H1 (cell line): ENCODE data around the gene PAAF1. TPM values are rescaled to one million over a fixed set of nuclear protein-coding genes. Genes with fewer than 3 reads are reported as not detected.

ENCODE experiments used
- CTCF ChIA-PET: fragments of 300-600 bp; sonication (Branson Sonifier 250); formaldehyde crosslinking; loops from one replicate; lab custom pipeline; 2021; ENCODE audit not compliant: partially characterized antibody; lab: Charles Lee
- POLR2A ChIA-PET: fragments of 300-600 bp; sonication (Branson Sonifier 250); formaldehyde crosslinking; loops from one replicate; lab custom pipeline; 2021; ENCODE audit warnings: inconsistent platforms; ENCODE audit not compliant: partially characterized antibody; lab: Charles Lee
- DNase-seq, 2 experiments: peaks; one replicate each; pipeline versions ENCODE4 v3.0.0 to v3.0.0-alpha.2; 2010 to 2022; ENCODE audit warnings: low spot score in 2 of 2, low read depth in 1 of 2, mixed read lengths in 1 of 2
- FAIRE-seq: peaks from 2 replicates; lab custom pipeline; 2011; peaks lifted over from hg19 to GRCh38; lab: Jason Lieb, UNC
- H2AFZ ChIP-seq: 2 replicates; pipeline ENCODE4 v1.8.1; 2012; ENCODE audit warnings: low read length, inconsistent platforms
- H2AK5ac ChIP-seq: 2 replicates; pipeline ENCODE4 v1.6.1; 2013; ENCODE audit warnings: low read depth, low read length
- H2BK120ac ChIP-seq: replicated peaks from 2 replicates; pipeline ENCODE3; 2013; ENCODE audit warnings: low read depth, low read length, inconsistent platforms
- H2BK12ac ChIP-seq: 2 replicates; pipeline ENCODE4 v1.6.1; 2013; ENCODE audit warnings: low read depth, low read length
- H2BK15ac ChIP-seq: 2 replicates; pipeline ENCODE4 v1.6.1; 2013; ENCODE audit warnings: low read length
- H2BK20ac ChIP-seq: 2 replicates; pipeline ENCODE4 v1.6.1; 2013; ENCODE audit warnings: low read length
- H2BK5ac ChIP-seq: 2 replicates; pipeline ENCODE4 v1.6.1; 2013; ENCODE audit warnings: low read depth, low read length
- H3K14ac ChIP-seq: 2 replicates; pipeline ENCODE4 v1.6.1; 2013; ENCODE audit warnings: inconsistent platforms; ENCODE audit not compliant: insufficient read length
- H3K18ac ChIP-seq: 2 replicates; pipeline ENCODE4 v1.6.1; 2013; ENCODE audit warnings: low read length; ENCODE audit errors: extremely low read depth
- H3K23ac ChIP-seq: 2 replicates; pipeline ENCODE4 v1.6.1; 2013; ENCODE audit warnings: inconsistent platforms; ENCODE audit not compliant: insufficient read length
- H3K23me2 ChIP-seq: 2 replicates; pipeline ENCODE4 v1.6.1; 2013; ENCODE audit warnings: low read depth, low read length
- H3K27ac ChIP-seq: 2 replicates; pipeline ENCODE4 v1.6.1; 2011; ENCODE audit warnings: low read depth, low read length, inconsistent platforms
- H3K27me3 ChIP-seq, 4 experiments: replicated peaks in 1 of 4; 1 replicate in 1 of 4; 2 replicates in 3 of 4; pipeline versions ENCODE4 v1.6.1 to v1.8.1; 2011 to 2013; ENCODE audit warnings: low read length in 3 of 4, mild to moderate bottlenecking in 3 of 4, inconsistent platforms in 2 of 4, mixed read lengths in 2 of 4, moderate library complexity in 1 of 4; ENCODE audit not compliant: control insufficient read depth in 3 of 4, insufficient read depth in 3 of 4; ENCODE audit errors: extremely low read depth in 1 of 4
- H3K36me3 ChIP-seq, 4 experiments: 2 replicates each; pipeline versions ENCODE4 v1.6.1 to v1.8.1; 2011 to 2013; ENCODE audit warnings: mild to moderate bottlenecking in 4 of 4, low read length in 3 of 4, moderate library complexity in 2 of 4, control low read depth in 1 of 4, inconsistent platforms in 1 of 4; ENCODE audit not compliant: insufficient read depth in 4 of 4, control insufficient read depth in 2 of 4
- H3K4ac ChIP-seq: replicated peaks from 2 replicates; pipeline ENCODE3; 2013; ENCODE audit warnings: low read length, low read depth, mixed read lengths, inconsistent platforms; ENCODE audit not compliant: insufficient read length
- H3K4me1 ChIP-seq, 4 experiments: replicated peaks in 1 of 4; 1 replicate in 1 of 4; 2 replicates in 3 of 4; pipeline versions ENCODE4 v1.6.1 to v1.8.1; 2011 to 2013; ENCODE audit warnings: low read length in 3 of 4, inconsistent platforms in 2 of 4, mixed read lengths in 1 of 4; ENCODE audit not compliant: insufficient read depth in 4 of 4, control insufficient read depth in 3 of 4
- H3K4me2 ChIP-seq, 2 experiments: 2 replicates each; pipeline versions ENCODE4 v1.6.1 to v1.8.1; 2011 to 2013; ENCODE audit warnings: low read depth in 2 of 2, low read length in 2 of 2, control low read depth in 1 of 2, inconsistent platforms in 1 of 2, mild to moderate bottlenecking in 1 of 2; ENCODE audit not compliant: insufficient read depth in 1 of 2
- H3K4me3 ChIP-seq, 4 experiments: fragments of 200-600, 300-600 bp in 1 of 4; sonication (generic), shearing (Covaris generic), sonication (Bioruptor Twin) in 1 of 4; 2 replicates each; pipeline versions ENCODE4 v1.5.1 to v1.8.1; 2011 to 2016; ENCODE audit warnings: low read length in 4 of 4, low read depth in 3 of 4, control low read depth in 2 of 4, inconsistent platforms in 2 of 4, mild to moderate bottlenecking in 2 of 4, mixed read lengths in 1 of 4, moderate library complexity in 1 of 4; ENCODE audit not compliant: insufficient read depth in 2 of 4; ENCODE audit errors: extremely low read depth in 1 of 4
- H3K56ac ChIP-seq: replicated peaks from 2 replicates; pipeline ENCODE3; 2013; ENCODE audit warnings: low read depth, mild to moderate bottlenecking, mixed read lengths, low read length, inconsistent platforms; ENCODE audit not compliant: insufficient read length
- H3K79me1 ChIP-seq: 2 replicates; pipeline ENCODE4 v1.6.1; 2013; ENCODE audit warnings: low read depth, low read length, control low read depth
- H3K79me2 ChIP-seq, 2 experiments: 2 replicates each; pipeline versions ENCODE4 v1.6.1 to v1.8.1; 2012 to 2013; ENCODE audit warnings: low read length in 2 of 2, mild to moderate bottlenecking in 2 of 2, inconsistent platforms in 1 of 2; ENCODE audit not compliant: insufficient read depth in 2 of 2, control insufficient read depth in 1 of 2
- H3K9ac ChIP-seq, 4 experiments: replicated peaks in 1 of 4; 1 replicate in 1 of 4; 2 replicates in 3 of 4; pipeline versions ENCODE4 v1.6.1 to v1.8.1; 2011 to 2013; ENCODE audit warnings: low read depth in 3 of 4, low read length in 3 of 4, control low read depth in 2 of 4, mild to moderate bottlenecking in 2 of 4, moderate library complexity in 2 of 4, inconsistent platforms in 1 of 4; ENCODE audit errors: extremely low read depth in 1 of 4
- H3K9me3 ChIP-seq, 2 experiments: 2 replicates each; pipeline versions ENCODE4 v1.6.1 to v1.8.1; 2012 to 2013; ENCODE audit warnings: mild to moderate bottlenecking in 2 of 2, moderate library complexity in 2 of 2, control low read depth in 1 of 2, inconsistent platforms in 1 of 2, low read depth in 1 of 2, low read length in 1 of 2, mixed read lengths in 1 of 2; ENCODE audit not compliant: insufficient read depth in 2 of 2
- H4K20me1 ChIP-seq, 2 experiments: replicated peaks in 1 of 2; 2 replicates each; pipeline versions ENCODE3 to v1.8.1; 2011 to 2013; ENCODE audit warnings: inconsistent platforms in 2 of 2, low read length in 2 of 2, mild to moderate bottlenecking in 1 of 2; ENCODE audit not compliant: insufficient read depth in 2 of 2, control insufficient read depth in 1 of 2
- H4K5ac ChIP-seq: 2 replicates; pipeline ENCODE4 v1.6.1; 2013; ENCODE audit warnings: low read length, low read depth, mixed read lengths, inconsistent platforms; ENCODE audit not compliant: insufficient read length
- H4K8ac ChIP-seq: 2 replicates; pipeline ENCODE4 v1.8.0; 2013; ENCODE audit warnings: mild to moderate bottlenecking, moderate library complexity, low read length, inconsistent platforms; ENCODE audit not compliant: insufficient read depth; ENCODE audit errors: extremely low read depth
- H4K91ac ChIP-seq: replicated peaks from 2 replicates; pipeline ENCODE3; 2013; ENCODE audit warnings: low read length, mixed read lengths, inconsistent platforms; ENCODE audit not compliant: insufficient read length
- BACH1 ChIP-seq: IDR thresholded peaks from 2 replicates; pipeline ENCODE4 v1.6.1; 2012; ENCODE audit warnings: low read length, improper control_type of control experiment
- CTBP2 ChIP-seq: IDR thresholded peaks from 2 replicates; pipeline ENCODE4 v1.7.0; 2011; ENCODE audit warnings: borderline replicate concordance, mild to moderate bottlenecking, moderate library complexity, mixed read lengths, low read length; ENCODE audit not compliant: insufficient read depth, insufficient read length
- EP300 ChIP-seq, 2 experiments: IDR thresholded peaks; 1 replicate in 1 of 2; 2 replicates in 1 of 2; pipeline ENCODE4 v1.6.1; 2011 to 2012; ENCODE audit warnings: low read depth in 2 of 2, low read length in 2 of 2, mild to moderate bottlenecking in 2 of 2, borderline replicate concordance in 1 of 2, inconsistent platforms in 1 of 2, moderate library complexity in 1 of 2
- FOSL1 ChIP-seq: IDR thresholded peaks from 2 replicates; pipeline ENCODE4 v1.6.1; 2011; ENCODE audit warnings: mild to moderate bottlenecking, low read depth, low read length, moderate library complexity; ENCODE audit not compliant: insufficient read depth
- HDAC6 ChIP-seq: IDR thresholded peaks from one replicate; pipeline ENCODE4 v1.7.1; 2012; ENCODE audit warnings: low read depth, mild to moderate bottlenecking, inconsistent platforms, low read length, moderate library complexity
- KDM1A ChIP-seq: fragments of 200-600, 300-600 bp; sonication (generic); IDR thresholded peaks from 2 replicates; pipeline ENCODE4 v1.7.1; 2016; ENCODE audit warnings: mild to moderate bottlenecking, low read length, borderline replicate concordance
- MAFK ChIP-seq: IDR thresholded peaks from 2 replicates; pipeline ENCODE4 v1.6.1; 2012; ENCODE audit warnings: low read depth, mild to moderate bottlenecking, improper control_type of control experiment, low read length
- PHF8 ChIP-seq: fragments of 200-600 bp; sonication (generic); conservative IDR thresholded peaks from 2 replicates; pipeline ENCODE4 v1.7.1; 2012; ENCODE audit warnings: low read depth, mild to moderate bottlenecking, inconsistent platforms, low read length, moderate library complexity
- POLR2A ChIP-seq, 2 experiments: IDR thresholded peaks; 1 replicate in 1 of 2; 2 replicates in 1 of 2; pipeline ENCODE4 v1.6.1; 2011; ENCODE audit warnings: low read depth in 2 of 2, low read length in 2 of 2, mild to moderate bottlenecking in 2 of 2; ENCODE audit errors: control extremely low read depth in 1 of 2
- POU5F1 ChIP-seq: IDR thresholded peaks from 2 replicates; pipeline ENCODE4 v1.6.1; 2011; ENCODE audit warnings: low read depth, mild to moderate bottlenecking, low read length, moderate library complexity
- RAD21 ChIP-seq, 2 experiments: IDR thresholded peaks in 1 of 2; conservative IDR thresholded peaks in 1 of 2; 2 replicates each; pipeline ENCODE4 v1.6.1; 2011; ENCODE audit warnings: low read depth in 2 of 2, low read length in 2 of 2, improper control_type of control experiment in 1 of 2, inconsistent platforms in 1 of 2, mild to moderate bottlenecking in 1 of 2, moderate library complexity in 1 of 2
- RBBP5 ChIP-seq: IDR thresholded peaks from 2 replicates; pipeline ENCODE4 v1.7.1; 2012; ENCODE audit warnings: low read depth, mild to moderate bottlenecking, inconsistent platforms, low read length, moderate library complexity, borderline replicate concordance
- RXRA ChIP-seq: IDR thresholded peaks from 2 replicates; pipeline ENCODE4 v1.6.1; 2011; ENCODE audit warnings: low read depth, mild to moderate bottlenecking, low read length, moderate library complexity; ENCODE audit not compliant: insufficient read depth
- YY1 ChIP-seq: IDR thresholded peaks from 2 replicates; pipeline ENCODE4 v1.6.1; 2011; ENCODE audit warnings: low read depth, mild to moderate bottlenecking, low read length
- WGBS, 2 experiments: shearing (Covaris generic) in 1 of 2; methylation state at CpG; one replicate each; pipeline versions ENCODE4 v1.1.6 to v1.1.7; 2013 to 2015; ENCODE audit warnings: low lambda C conversion rate in 2 of 2, mixed read lengths in 2 of 2, inconsistent platforms in 1 of 2, low coverage in 1 of 2, missing lambda C conversion rate in 1 of 2; ENCODE audit not compliant: insufficient replicate concordance in 2 of 2, insufficient coverage in 1 of 2, insufficient read length in 1 of 2; ENCODE audit errors: extremely low coverage in 1 of 2, missing lambda C conversion rate in 1 of 2; 5-methylcytosine and 5-hydroxymethylcytosine counted together
- polyA plus RNA-seq, 7 experiments: library from polyadenylated mRNA; depleted of rRNA in 3 of 7; stranded (reverse) in 5 of 7; unstranded in 2 of 7; fragments of >200 nt in 5 of 7; fragments of 200-250 nt in 2 of 7; gene quantifications; 1 replicate in 5 of 7; 2 replicates in 1 of 7; 4 replicates in 1 of 7; pipeline versions ENCODE4 v1.2.1 to v1.2.3, GENCODE V29; 2011 to 2013; ENCODE audit warnings: missing spikeins in 2 of 7, mixed read lengths in 2 of 7
- total RNA-seq: library from RNA; stranded (reverse); fragmentation: NEBNext Ultra II Directional; extraction: Animal tissue kit (Norgen Biotek cat#: 25700); gene quantifications from 2 replicates; pipeline ENCODE4 v1.2.1, GENCODE V29; 2021

The PAAF1 gene
- total and polyA plus RNA-seq, 2 of the 8 experiments (the other 6 are each of a cell fraction or from before 2014, with no cell fraction given): 24.4 to 28.8 TPM

- H3K23ac ChIP-seq: no peak overlapping the region
- H3K14ac ChIP-seq: no peak overlapping the region
- H3K4me2 ChIP-seq: no peak overlapping the region
- no peak overlapping the region for H2AFZ ChIP-seq
- ChIA-PET CTCF (interaction anchor here (0.6 to 1.0 kb wide), 2 partner anchors 24 to 60 kb away, joined by 3 read pairs; no protein-coding TSS in a partner anchor), POLR2A (interaction anchor here (1.0 to 1.5 kb wide), 4 partner anchors 10 to 72 kb away, joined by 3 to 6 read pairs (median 3); partner anchors contain the start of gene RAB6A)
- no peak overlapping the region for H2BK20ac ChIP-seq
- no peaks in the 10 kb centered on the region for H3K79me2 ChIP-seq
- no peaks in the 10 kb centered on the region for H4K20me1 ChIP-seq
- WGBS, 2 experiments: 89% methylated on average over 2 of the region's 2 CpGs; no CpG with 5 or more reads in 1 of the 2 experiments
- no peak overlapping the region for H2BK120ac ChIP-seq
- H2BK12ac ChIP-seq: no peak overlapping the region
- H3K18ac ChIP-seq: no peak overlapping the region
- H3K27ac ChIP-seq: no peak overlapping the region
- no peak overlapping the region for H3K56ac ChIP-seq
- no peaks in the 10 kb centered on the region for H3K79me1 ChIP-seq
- no peak overlapping the region for H2AK5ac ChIP-seq
- H4K8ac ChIP-seq: no peak overlapping the region
- H3K36me3 ChIP-seq: peaks cover 0 to 8% (median 0%) of the 10 kb centered on the region in 4 experiments; a peak in 2 of 8 replicates
- no peak overlapping the region for H2BK15ac ChIP-seq
- H3K4me3 ChIP-seq: no peak overlapping the region
- no peak overlapping the region for H3K4ac ChIP-seq
- H3K9me3 ChIP-seq: no peaks in the 10 kb centered on the region
- FAIRE-seq (no peak), DNase-seq (no peak)
- H3K23me2 ChIP-seq: no peaks in the 10 kb centered on the region
- H2BK5ac ChIP-seq: no peak overlapping the region
- H3K27me3 ChIP-seq: no peaks in the 10 kb centered on the region
- H4K91ac ChIP-seq: no peak overlapping the region
- no peaks in the 10 kb centered on the region for H3K4me1 ChIP-seq
- H4K5ac ChIP-seq: no peak overlapping the region
- no peak overlapping the region for H3K9ac ChIP-seq
- TF ChIP-seq BACH1: no peak
- TF ChIP-seq PHF8: no peak
- TF ChIP-seq RAD21 (IDR thresholded peaks at IDR 0.05 in 1 of 2, conservative IDR thresholded peaks at IDR 0.05 in 1 of 2; ENCODE audit: low read depth in 2 of 2, low read length in 2 of 2): no peak
- no peak for TF ChIP-seq CTBP2
- TF ChIP-seq POU5F1: no peak
- TF ChIP-seq RXRA: no peak
- TF ChIP-seq MAFK: no peak
- TF ChIP-seq YY1: no peak
- no peak for TF ChIP-seq RBBP5
- TF ChIP-seq KDM1A: no peak
- TF ChIP-seq HDAC6: no peak
- TF ChIP-seq POLR2A (IDR thresholded peaks at IDR 0.05; ENCODE audit: control extremely low read depth in 1 of 2, low read depth in 2 of 2, low read length in 2 of 2): no peak
- TF ChIP-seq FOSL1: no peak
- TF ChIP-seq EP300 (IDR thresholded peaks at IDR 0.05; ENCODE audit: borderline replicate concordance in 1 of 2, low read depth in 2 of 2, low read length in 2 of 2): no peak
Observed at GRCh38 chr11:73833067-73833466, 43.7 kb upstream of the PAAF1 start.
